Measurements from ENCODE around the gene LMF2. TPM values are rescaled to one million over a fixed set of nuclear protein-coding genes. Genes with fewer than 3 reads are reported as not detected.
A peak's percentile ranks its signal among the peaks of the same experiment; 100 is the strongest.

LMF2 gene
- total and polyA plus RNA-seq, 2 of the 8 experiments (the other 6 are each of a cell fraction or from before 2014, with no cell fraction given): 34.3 to 62.9 TPM

GRCh38 chr22:50520826-50521453 is 13.4 kb upstream of the LMF2 start:
- no peaks in the 10 kb centered on the region for H3K27me3 ChIP-seq (replicated peaks in 1 of 4; ENCODE audit: control insufficient read depth in 3 of 4, extremely low read depth in 1 of 4, insufficient read depth in 3 of 4, low read length in 3 of 4)
- H2AFZ ChIP-seq (ENCODE audit: low read length): no peak overlapping the region
- no peak overlapping the region for H2BK12ac ChIP-seq (ENCODE audit: low read depth, low read length)
- H2BK20ac ChIP-seq (ENCODE audit: low read length): no peak overlapping the region
- no peak overlapping the region for H3K4me3 ChIP-seq (ENCODE audit: extremely low read depth in 1 of 4, insufficient read depth in 2 of 4, low read depth in 3 of 4, low read length in 4 of 4)
- FAIRE-seq (no peak), DNase-seq (ENCODE audit: low read depth in 1 of 2, low spot score in 2 of 2) (no peak)
- no peak overlapping the region for H3K14ac ChIP-seq (ENCODE audit: insufficient read length)
- no peak overlapping the region for H2BK120ac ChIP-seq (replicated peaks; ENCODE audit: low read depth, low read length)
- no peak overlapping the region for H3K4me2 ChIP-seq (ENCODE audit: insufficient read depth in 1 of 2, low read depth in 2 of 2, low read length in 2 of 2)
- no peak overlapping the region for H3K56ac ChIP-seq (replicated peaks; ENCODE audit: insufficient read length, low read depth, low read length)
- H3K79me1 ChIP-seq (ENCODE audit: low read depth, low read length): peaks cover 6% of the 10 kb centered on the region; the same call in 1 of the 2 replicates
- no peak overlapping the region for H2AK5ac ChIP-seq (ENCODE audit: low read depth, low read length)
- no peak overlapping the region for H2BK5ac ChIP-seq (ENCODE audit: low read depth, low read length)
- H3K4me1 ChIP-seq (replicated peaks in 1 of 4; ENCODE audit: control insufficient read depth in 3 of 4, insufficient read depth in 4 of 4, low read length in 3 of 4): peaks cover 0 to 3% (median 0%) of the 10 kb centered on the region in 4 experiments; a peak in 2 of 7 replicates
- H4K20me1 ChIP-seq (replicated peaks in 1 of 2; ENCODE audit: control insufficient read depth in 1 of 2, insufficient read depth in 2 of 2, low read length in 2 of 2): peaks cover 3 to 17% of the 10 kb centered on the region in 2 experiments
- H3K36me3 ChIP-seq (ENCODE audit: control insufficient read depth in 2 of 4, insufficient read depth in 4 of 4, low read length in 3 of 4): peaks cover 4 to 25% (median 19%) of the 10 kb centered on the region in 4 experiments; a peak in 7 of 8 replicates
- H3K23ac ChIP-seq (ENCODE audit: insufficient read length): no peak overlapping the region
- no peak overlapping the region for H4K91ac ChIP-seq (replicated peaks; ENCODE audit: insufficient read length, low read length)
- POLR2A ChIA-PET (ENCODE audit: partially characterized antibody): no interaction called here
- H2BK15ac ChIP-seq (ENCODE audit: low read length): no peak overlapping the region
- H3K27ac ChIP-seq (ENCODE audit: low read depth, low read length): no peak overlapping the region
- WGBS, 2 experiments (ENCODE audit: extremely low coverage in 1 of 2, insufficient coverage in 1 of 2, insufficient read length in 1 of 2, insufficient replicate concordance in 2 of 2, low coverage in 1 of 2, low lambda C conversion rate in 2 of 2, missing lambda C conversion rate in 1 of 2): 82% methylated on average over 10 of the region's 13 CpGs; no CpG with 5 or more reads in 1 of the 2 experiments
- H3K4ac ChIP-seq (replicated peaks; ENCODE audit: insufficient read length, low read depth, low read length): no peak overlapping the region
- CTCF ChIA-PET (ENCODE audit: partially characterized antibody): no interaction called here
- H3K79me2 ChIP-seq (ENCODE audit: control insufficient read depth in 1 of 2, insufficient read depth in 2 of 2, low read length in 2 of 2): peaks cover 0 to under 1% of the 10 kb centered on the region in 2 experiments; a peak in 1 of 4 replicates
- H3K9me3 ChIP-seq (ENCODE audit: insufficient read depth in 2 of 2, low read depth in 1 of 2, low read length in 1 of 2): no peaks in the 10 kb centered on the region
- H4K8ac ChIP-seq (ENCODE audit: extremely low read depth, insufficient read depth, low read length): 0 out of 2 replicates have a peak overlapping the region, but pooled peaks have one; percentile 28
- H4K5ac ChIP-seq (ENCODE audit: insufficient read length, low read depth, low read length): no peak overlapping the region
- H3K18ac ChIP-seq (ENCODE audit: extremely low read depth, low read length): no peak overlapping the region
- H3K9ac ChIP-seq (replicated peaks in 1 of 4; ENCODE audit: extremely low read depth in 1 of 4, low read depth in 3 of 4, low read length in 3 of 4): no peak overlapping the region
- peaks cover 9% of the 10 kb centered on the region; the same call in 1 of the 2 replicates for H3K23me2 ChIP-seq (ENCODE audit: low read depth, low read length)
- TF ChIP-seq SP1 (IDR thresholded peaks at IDR 0.05; ENCODE audit: low read depth, low read length) (no peak), POU5F1 (IDR thresholded peaks at IDR 0.05; ENCODE audit: low read depth, low read length) (no peak), KDM5A (IDR thresholded peaks at IDR 0.05; ENCODE audit: low read length) (no peak), POLR2A (IDR thresholded peaks at IDR 0.05; ENCODE audit: control extremely low read depth in 1 of 2, low read depth in 2 of 2, low read length in 2 of 2) (no peak), EP300 (IDR thresholded peaks at IDR 0.05; ENCODE audit: borderline replicate concordance in 1 of 2, low read depth in 2 of 2, low read length in 2 of 2) (no peak), KDM1A (IDR thresholded peaks at IDR 0.05; ENCODE audit: borderline replicate concordance, low read length) (no peak), CHD2 (IDR thresholded peaks at IDR 0.05; ENCODE audit: low read length) (no peak), NRF1 (IDR thresholded peaks at IDR 0.05; ENCODE audit: low read depth, low read length) (no peak), BCL11A (IDR thresholded peaks at IDR 0.05; ENCODE audit: low read depth in 2 of 2, low read length in 2 of 2) (no peak)

All from H1 (cell line).